COR-L47 (cell line): Measurements from ENCODE around the gene MED16.
A peak's percentile ranks its signal among the peaks of the same experiment; 100 is the strongest.
"Not testable (repeated sequence)": the region's sequence is repeated elsewhere in the genome, so short reads cannot be mapped to it uniquely, and the experiment has no call there.

ENCODE experiments used
- DNase-seq: peaks from one replicate; lab custom pipeline; 2025; lab: John Stamatoyannopoulos, UW

Gene MED16

DNA sequence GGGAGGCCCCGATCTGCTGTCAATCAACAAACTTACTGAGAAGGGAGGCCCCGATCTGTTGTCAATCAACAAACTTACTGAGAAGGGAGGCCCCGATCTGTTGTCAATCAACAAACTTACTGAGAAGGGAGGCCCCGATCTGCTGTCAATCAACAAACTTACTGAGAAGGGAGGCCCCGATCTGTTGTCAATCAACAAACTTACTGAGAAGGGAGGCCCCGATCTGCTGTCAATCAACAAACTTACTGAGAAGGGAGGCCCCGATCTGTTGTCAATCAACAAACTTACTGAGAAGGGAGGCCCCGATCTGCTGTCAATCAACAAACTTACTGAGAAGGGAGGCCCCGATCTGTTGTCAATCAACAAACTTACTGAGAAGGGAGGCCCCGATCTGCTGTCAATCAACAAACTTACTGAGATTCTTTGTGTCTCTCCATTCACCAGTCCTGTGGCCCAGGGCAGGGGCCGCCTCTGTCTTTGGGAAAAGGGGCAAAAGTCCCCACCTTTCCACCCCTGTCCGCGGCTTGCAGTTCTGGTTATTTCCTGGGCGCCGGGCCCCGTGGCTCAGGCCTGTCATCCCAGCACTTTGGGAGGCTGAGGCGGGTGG lies 39.3 kb downstream of the MED16 start:
- DNase-seq = not testable (repeated sequence)

GRCh38 chr19:853014-853585 lies 39.9 kb downstream of the MED16 start:
- DNase-seq = no peak

- no peak for DNase-seq
These were observed 40.6 kb downstream of the MED16 start, which contains the start of gene ELANE for GRCh38 chr19:852136-853013. ELANE (plus strand) TSS chr19:852303; CDS start chr19:852329, 26 bp downstream.

DNA sequence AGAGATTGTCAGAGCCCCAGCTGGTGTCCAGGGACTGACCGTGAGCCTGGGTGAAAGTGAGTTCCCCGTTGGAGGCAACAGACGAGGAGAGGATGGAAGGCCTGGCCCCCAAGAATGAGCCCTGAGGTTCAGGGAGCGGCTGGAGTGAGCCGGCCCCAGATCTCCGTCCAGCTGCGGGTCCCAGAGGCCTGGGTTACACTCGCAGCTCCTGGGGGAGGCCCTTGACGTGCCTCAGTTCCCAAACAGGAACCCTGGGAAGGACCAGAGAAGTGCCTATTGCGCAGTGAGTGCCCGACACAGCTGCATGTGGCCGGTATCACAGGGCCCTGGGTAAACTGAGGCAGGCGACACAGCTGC lies 42.0 kb downstream of the MED16 start:
- no peak for DNase-seq

GRCh38 chr19:850221-850978 lies 42.6 kb downstream of the MED16 start:
- DNase-seq = peak; percentile 44

- DNase-seq = not testable (repeated sequence)
These were observed 43.8 kb downstream of the MED16 start for GRCh38 chr19:849195-849594.

- DNase-seq = no peak
These were observed 44.5 kb downstream of the MED16 start for GRCh38 chr19:848386-848921.

DNA sequence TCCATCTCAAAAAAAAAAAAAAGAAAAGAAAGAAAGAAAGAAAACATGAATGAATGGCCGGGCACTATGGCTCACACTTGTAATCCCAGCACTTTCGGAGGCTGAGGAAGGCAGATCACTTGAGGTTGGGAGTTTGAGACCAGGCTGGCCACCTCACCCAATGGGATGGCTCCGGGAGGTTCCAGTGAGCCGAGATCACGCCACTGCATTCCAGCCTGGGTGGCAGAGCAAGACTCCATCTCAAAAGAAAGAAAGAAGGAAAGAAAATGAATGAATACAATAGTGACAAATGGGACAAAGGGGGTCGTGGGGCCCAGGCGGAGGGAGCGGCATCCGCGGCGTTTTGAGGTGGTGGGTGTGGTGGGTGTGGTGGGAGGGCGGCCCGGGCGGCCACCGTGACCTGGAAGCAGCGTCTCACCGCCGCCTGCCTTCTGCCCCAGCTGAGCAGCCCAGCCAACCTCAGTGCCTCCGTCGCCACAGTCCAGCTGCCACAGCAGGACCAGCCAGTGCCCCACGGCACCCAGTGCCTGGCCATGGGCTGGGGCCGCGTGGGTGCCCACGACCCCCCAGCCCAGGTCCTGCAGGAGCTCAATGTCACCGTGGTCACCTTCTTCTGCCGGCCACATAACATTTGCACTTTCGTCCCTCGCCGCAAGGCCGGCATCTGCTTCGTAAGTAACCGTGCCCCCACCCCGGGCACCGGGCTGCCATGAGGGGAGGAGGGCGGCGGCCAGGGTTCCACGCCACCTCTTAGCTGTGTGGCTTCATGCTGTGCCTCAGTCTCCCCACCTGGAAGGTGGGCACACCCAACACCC lies 47.1 kb downstream of the MED16 start:
- no peak for DNase-seq

- DNase-seq = no peak
These were observed 48.4 kb downstream of the MED16 start for GRCh38 chr19:844546-844971.

DNA sequence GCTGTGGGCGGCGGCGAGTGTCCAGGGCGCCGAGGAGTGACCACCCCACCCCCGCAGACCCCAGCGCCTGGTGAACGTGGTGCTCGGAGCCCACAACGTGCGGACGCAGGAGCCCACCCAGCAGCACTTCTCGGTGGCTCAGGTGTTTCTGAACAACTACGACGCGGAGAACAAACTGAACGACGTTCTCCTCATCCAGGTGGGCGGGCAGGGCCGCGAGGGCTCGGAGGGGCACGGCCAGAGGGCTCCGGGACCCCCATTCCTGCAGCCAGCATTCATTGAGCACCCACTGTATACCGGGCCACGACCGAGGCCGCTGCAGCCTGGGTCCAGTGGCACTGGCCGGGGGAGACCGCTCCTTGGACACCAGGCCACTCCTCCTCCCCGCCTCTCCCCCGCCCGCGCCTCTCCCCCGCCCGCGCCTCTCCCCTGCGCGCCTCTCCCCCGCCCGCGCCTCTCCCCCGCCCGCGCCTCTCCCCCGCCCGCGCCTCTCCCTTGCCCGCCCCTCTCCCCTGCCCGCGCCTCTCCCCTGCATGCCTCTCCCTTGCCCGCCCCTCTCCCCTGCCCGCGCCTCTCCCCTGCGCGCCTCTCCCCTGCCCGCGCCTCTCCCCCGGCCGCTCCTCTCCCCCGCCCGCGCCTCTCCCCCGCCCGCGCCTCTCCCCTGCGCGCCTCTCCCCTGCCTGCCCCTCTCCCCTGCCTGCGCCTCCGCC lies 49.0 kb downstream of the MED16 start:
- no peak for DNase-seq

GRCh38 chr19:843180-843835 lies 49.7 kb downstream of the MED16 start:
- DNase-seq = peak; percentile 23

DNA sequence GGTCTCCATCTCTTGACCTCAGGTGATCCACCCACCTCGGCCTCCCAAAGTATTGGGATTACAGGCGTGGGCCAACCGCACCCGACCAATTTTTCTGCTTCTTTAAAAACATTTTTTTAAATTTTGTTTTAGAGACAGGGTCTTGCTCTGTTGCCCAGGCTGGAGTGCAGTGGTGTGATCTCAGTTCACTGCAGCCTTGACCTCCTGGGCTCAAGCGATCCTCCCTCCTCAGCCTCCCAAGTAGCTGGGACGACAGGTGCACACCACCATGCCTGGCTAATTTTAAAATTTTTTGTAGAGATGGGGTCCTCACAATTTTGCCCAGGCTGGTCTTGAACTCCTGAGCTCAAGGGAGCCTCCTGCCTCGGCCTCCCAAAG lies 50.2 kb downstream of the MED16 start:
- not testable (repeated sequence) for DNase-seq

DNA sequence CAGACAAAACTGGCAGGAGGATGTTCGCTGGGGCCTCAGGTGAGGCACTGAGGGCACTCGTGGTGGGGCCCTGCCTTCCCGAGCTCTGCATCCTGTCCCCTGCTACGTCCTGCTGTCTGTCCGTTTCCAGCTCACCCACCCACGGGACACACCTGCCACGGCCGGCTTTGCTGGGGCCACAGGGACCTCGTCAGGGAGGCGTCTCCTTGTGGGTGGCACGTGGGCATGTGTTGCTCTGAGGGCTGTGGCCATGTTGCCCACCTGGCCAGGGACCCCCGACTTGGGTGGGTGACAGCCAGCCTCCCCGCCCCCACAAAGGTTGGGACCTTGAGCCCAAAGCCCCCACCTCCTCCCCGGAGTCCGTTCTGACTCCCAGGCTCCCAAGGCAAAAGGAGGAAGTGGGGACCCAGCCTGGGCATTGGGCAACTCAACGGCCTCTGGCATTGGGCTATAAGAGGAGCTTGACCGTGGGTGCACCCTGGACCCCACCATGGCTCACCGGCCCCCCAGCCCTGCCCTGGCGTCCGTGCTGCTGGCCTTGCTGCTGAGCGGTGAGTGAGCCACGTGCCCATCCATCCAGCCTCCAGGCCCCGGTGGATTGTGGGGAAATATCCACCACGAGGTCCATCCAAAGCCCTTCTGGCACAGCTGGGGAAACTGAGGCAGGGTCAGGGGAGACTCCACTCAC lies 52.3 kb downstream of the MED16 start, which contains the start of gene PRTN3:
TSS of gene PRTN3 (plus strand) at position 481 of the 688 bp plus-strand sequence. CDS start at position 491, 10 bp downstream.
- DNase-seq = no peak

GRCh38 chr19:835210-835810 lies 57.7 kb downstream of the MED16 start:
- DNase-seq = no peak

- no peak for DNase-seq
These were observed 58.8 kb downstream of the MED16 start for GRCh38 chr19:834216-834615.

DNA sequence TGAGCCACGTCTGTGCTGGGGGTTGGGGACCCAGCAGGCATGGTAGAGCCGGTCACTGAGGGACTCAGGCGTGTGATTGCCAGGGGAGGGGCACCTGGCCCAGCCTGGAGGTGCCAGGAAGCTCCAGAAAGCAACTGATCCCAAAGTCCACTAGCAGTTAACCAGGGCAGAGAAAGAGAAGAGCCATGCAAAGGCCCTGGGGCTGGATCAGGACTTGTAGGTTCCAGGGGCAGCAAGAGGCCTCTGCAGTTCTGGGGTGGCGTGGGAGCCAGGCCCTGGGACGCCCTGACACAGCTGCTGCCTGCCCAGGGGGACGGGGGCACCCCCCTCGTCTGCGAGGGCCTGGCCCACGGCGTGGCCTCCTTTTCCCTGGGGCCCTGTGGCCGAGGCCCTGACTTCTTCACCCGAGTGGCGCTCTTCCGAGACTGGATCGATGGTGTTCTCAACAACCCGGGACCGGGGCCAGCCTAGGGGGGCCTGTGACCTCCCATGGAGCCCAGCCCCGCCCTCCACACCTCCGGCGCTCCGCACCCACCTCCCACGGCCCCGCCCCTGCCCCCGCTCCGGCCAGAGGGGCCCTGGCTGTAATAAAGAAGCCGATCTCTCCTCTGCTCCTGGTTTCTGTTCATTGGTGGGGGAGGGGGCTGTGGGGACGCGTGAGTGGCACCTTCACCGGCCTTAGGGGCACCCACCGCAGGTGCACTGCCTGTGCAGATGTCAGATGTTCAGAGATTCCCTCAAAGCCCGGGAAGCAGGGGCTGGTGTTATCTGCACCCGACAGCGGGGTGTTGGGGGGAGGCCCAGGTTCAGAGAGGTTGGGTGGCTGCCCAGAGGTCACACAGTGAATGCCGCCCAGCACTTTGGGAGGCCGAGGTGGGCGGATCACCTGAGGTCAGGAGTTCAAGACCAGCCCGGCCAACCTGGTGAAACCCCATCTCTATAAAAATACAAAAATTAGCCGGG lies 61.3 kb downstream of the MED16 start:
- DNase-seq = no peak

- DNase-seq = no peak
These were observed 63.7 kb downstream of the MED16 start for GRCh38 chr19:829129-829758.
